ENCODE data around the gene PRAMEF33.
"Not testable (repeated sequence)": the region's sequence is repeated elsewhere in the genome, so short reads cannot be mapped to it uniquely, and the experiment has no call there.

DNA sequence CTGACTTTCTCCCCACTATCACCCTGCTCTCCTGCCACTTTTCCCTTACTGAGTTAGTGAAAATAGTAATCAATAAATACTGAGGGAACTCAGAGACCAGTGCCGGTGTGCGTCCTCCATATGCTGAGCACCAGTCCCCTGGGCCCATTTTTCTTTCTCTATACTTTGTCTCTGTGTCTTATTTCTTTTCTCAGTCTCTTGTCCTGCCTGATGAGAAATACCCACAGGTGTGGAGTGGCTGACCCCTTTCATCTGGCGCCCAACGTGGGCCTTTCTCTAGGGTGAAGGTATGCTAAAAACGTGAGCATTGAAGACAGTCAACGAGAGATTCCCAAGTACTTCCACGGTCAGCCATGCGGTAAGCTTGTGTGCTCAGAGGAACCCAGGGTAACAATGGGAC is 50.1 kb downstream of the PRAMEF33 start:
- not testable (repeated sequence) for TF ChIP-seq POLR2A (IDR thresholded peaks at IDR 0.05; ENCODE audit: low read depth, low read length); TAF1 (IDR thresholded peaks at IDR 0.05; ENCODE audit: borderline replicate concordance, low read depth, low read length); POLR2AphosphoS5 (IDR thresholded peaks at IDR 0.05; ENCODE audit: low read depth, low read length)
